Stimulated activated CD4-positive, alpha-beta T cell treated with anti-CD3 and anti-CD28 coated beads, Interleukin-4, amount 100 ng/mL, for 48 hours (primary cell): Measurements from ENCODE around the gene MRPL1.

Source experiments
- DNase-seq, 2 donors: peaks; one replicate each; pipeline ENCODE4 v3.0.0-alpha.2; 2020; ENCODE audit warnings: low read depth in 2 of 2

Gene MRPL1

GRCh38 chr4:77862478-77863216, at the start of gene MRPL1:
MRPL1 (plus strand) TSS chr4:77862830; CDS start chr4:77862849, 19 bp downstream.
- DNase-seq = peak; percentile 68 to 80

GRCh38 chr4:77815636-77816035, 47.0 kb upstream of the MRPL1 start:
- no peak for DNase-seq

DNA sequence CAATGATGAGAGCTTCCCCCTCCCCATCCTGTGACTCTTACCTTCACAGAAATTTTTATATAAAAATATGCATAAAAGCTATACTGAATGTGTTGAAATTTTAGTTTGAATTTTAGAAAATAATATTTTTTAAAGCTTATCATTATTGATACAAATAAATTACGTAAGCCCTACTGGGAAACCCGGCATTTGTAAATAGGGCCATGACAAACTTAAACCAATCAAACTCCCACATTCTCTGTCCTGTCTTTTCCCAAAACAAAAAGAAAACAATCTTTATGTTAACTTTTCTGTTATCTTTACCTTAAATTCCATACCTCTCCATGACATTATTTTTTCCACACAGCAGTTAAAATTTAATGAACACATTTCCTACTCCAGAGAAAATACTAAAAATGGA, 46.1 kb upstream of the MRPL1 start:
- no peak for DNase-seq

GRCh38 chr4:77817304-77818072, 45.1 kb upstream of the MRPL1 start:
- no peak for DNase-seq

DNA sequence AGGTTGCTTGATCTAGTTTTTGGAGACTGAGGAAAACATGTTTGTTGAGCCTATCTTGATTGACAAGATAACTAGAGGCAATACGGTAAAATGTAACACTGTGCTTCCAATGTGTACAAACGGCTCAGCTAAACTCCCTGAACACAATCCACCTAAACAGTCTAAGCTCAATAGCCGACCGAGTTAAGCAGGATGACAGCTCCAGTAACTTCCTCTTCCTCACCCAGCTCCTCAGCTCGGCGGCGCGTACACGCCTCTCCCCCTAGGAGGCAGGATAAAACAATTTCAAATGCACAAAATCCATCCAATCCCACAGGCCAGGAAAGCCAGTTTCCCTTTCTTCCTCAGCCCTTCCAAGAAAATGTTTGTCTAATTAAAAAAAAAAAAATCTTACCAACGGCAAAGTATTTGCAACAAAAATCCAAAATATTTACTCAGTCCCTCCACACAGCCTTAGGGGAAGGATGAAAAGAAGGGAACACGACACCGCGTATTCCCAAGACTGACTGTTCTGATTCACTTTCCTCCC, 44.5 kb upstream of the MRPL1 start:
- DNase-seq = no peak

DNA sequence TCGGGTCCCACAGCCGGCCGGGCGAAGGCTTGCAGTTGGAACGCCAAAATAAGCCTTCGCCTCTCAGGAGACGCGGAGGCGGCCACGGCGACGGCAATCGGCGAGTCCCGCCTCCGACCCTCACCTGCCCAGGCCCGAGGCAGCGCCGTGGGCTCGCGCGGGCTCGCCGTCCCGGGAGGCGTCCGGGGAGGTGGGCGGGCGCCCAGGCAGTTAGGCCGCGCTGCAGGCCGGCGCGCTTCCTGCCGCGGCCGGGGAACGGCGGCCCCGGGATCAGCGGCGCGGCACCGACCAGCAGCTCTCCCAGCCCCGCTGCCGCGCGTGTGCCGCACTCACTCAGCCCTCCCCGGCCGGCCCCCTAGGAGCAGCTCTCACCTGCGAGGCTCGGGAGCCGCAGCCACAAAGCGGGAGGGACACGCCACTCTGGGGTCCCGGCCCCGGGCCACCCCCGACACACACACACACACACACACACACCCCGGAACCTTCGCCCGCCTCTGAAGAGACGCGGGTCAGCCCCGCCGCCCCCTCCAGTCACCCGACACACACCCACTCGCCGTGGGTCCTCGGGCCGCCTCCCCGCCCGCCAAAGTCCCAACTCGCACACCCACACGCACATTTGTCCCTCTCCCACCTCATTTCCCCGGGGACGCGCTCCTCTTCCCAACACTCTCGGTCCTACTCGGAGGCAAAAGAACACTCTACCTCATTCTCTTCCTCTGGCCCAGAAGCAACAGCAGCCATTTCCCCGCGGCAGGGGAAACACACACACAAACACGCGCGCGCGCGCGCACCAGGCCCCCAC, 43.8 kb upstream of the MRPL1 start, which contains the start of gene CNOT6L:
CNOT6L (minus strand) TSS at position 767 of the 802 bp plus-strand sequence; CDS start at position 707, 60 bp downstream.
- peak; percentile 64 to 73 for DNase-seq

GRCh38 chr4:77819404-77819842, 43.2 kb upstream of the MRPL1 start:
- peak in 1 of 2 donors; percentile 28 for DNase-seq

GRCh38 chr4:77819843-77820648, 42.6 kb upstream of the MRPL1 start:
- peak; percentile 94 for DNase-seq

GRCh38 chr4:77820649-77821561, 41.7 kb upstream of the MRPL1 start:
- no peak for DNase-seq

GRCh38 chr4:77821775-77822174, 40.9 kb upstream of the MRPL1 start:
- no peak for DNase-seq

DNA sequence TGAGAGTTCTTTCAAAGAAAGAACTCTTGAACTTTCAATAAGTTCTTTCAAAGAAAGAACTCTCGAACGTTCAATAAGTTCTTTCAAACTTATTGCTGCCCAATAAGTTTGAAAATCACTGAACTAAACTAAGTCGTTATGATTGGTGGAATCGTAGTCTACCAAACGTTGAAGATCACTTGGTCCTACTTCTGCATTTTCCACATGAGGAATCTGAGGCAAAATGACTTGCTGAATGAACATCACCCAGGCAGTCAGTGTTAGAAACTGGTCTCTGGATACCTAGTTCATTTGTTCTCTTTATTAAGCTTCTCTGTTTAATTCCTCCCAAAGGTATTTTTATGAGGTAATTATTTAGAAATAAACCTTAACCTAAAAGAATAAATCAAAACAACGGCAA, 36.4 kb upstream of the MRPL1 start:
- DNase-seq = no peak

GRCh38 chr4:77827343-77827742, 35.3 kb upstream of the MRPL1 start:
- DNase-seq = no peak

DNA sequence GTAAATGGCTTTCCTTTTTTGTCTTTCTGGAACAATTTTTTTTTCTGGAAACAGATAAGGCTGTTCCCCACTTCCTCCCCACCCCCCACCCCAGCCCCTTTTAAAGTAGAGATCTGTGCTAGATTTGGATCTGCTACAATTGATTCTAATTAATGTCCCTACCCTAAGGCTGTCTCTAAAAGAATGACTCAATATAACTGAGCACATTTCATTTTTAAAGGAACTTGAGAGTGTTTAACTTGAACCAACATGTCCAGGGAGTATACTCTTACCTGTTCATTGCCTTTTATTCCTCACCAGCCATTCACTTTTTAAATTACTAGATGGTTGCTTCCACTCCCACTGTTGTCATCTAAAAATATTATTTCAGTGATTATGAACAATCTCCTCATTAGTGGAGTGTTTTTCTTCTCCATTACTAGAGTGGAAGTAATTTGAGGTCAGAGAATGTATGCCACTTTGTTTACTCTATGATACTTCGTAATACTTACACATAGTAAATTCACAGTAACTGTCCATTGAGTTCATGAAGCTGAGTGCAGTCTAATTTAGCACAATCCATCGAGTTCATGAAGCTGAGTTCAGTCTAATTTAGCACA, 29.4 kb upstream of the MRPL1 start:
- DNase-seq = no peak

DNA sequence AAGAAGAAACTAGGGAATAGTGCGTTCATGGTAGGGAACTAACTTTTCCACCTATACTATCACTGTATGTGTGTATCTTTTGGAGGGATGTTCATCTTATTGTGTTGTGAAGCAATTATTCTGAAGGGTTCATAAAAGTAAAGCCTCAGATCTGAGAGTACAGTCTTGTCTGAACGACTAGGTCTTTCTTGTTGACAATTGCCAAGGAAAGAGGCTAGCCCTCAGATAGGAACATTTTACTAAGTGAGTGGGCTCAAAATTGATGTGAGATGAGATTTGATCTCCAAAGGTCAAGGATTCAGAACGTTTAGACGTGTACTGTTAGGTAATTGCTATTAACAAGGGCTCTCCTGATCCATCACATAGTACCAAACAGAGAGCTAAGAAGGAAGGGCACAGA, 28.2 kb upstream of the MRPL1 start:
- DNase-seq = no peak

- DNase-seq = no peak
Observed at GRCh38 chr4:77843628-77844027, 19.0 kb upstream of the MRPL1 start.

GRCh38 chr4:77844363-77844762, 18.3 kb upstream of the MRPL1 start:
- no peak for DNase-seq

DNA sequence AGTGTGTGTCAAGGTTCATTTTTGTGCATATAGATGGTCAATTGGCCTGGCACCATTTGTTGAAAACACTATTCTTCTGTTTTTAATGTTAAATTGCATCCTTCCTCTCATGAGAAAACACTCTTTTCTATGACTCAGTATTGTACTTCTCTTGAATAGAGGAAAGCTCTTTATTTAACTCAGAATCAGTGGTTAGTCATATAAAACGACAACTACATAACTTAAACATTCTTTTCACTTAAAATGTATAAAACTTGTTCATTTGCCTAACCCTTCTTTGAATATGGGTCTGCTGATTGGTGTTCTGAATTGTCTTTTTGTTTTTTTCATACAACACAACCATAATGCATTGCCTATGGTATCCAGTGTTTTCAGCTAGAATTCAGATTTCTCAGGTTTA, 17.2 kb upstream of the MRPL1 start:
- no peak for DNase-seq

DNA sequence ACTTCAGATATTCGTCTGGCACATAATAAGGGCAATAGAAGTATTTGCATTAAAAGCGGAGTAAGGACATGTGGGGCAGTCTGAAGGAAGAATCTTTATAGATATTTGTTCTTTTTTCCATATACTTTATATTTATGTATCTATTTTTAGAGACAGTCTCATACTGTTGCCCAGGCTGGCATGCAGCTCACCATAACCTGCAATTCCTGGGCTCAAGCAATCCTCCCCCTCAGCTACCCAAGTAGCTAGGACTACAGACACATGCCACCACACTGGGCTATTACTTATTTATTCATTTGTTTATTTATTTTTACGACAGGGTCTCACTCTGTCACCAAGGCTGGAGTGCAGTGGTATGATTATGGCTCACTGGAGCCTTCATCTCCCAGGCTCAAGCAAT, 16.7 kb upstream of the MRPL1 start:
- DNase-seq = no peak

GRCh38 chr4:77848508-77848907, 14.1 kb upstream of the MRPL1 start:
- DNase-seq = no peak
